ENCODE data around the gene ABHD13.

- TF ChIP-seq EZH2phosphoT487 (IDR thresholded peaks at IDR 0.05; ENCODE audit: insufficient read depth, low read depth) (no peak), EZH2 (IDR thresholded peaks at IDR 0.05; ENCODE audit: insufficient read depth, poor library complexity, severe bottlenecking) (no peak)
Observed at GRCh38 chr13:108268466-108269112, 50.4 kb downstream of the ABHD13 start.

Measured in GM23248 (cell line).